ENCODE measurements around the gene RGS7.

- TF ChIP-seq CTCF (IDR thresholded peaks at IDR 0.05; ENCODE audit: poor library complexity) (no peak), EZH2phosphoT487 (IDR thresholded peaks at IDR 0.05; ENCODE audit: low read depth, severe bottlenecking, unreplicated experiment) (no peak), EZH2 (IDR thresholded peaks at IDR 0.05; ENCODE audit: borderline replicate concordance) (no peak)
Measured at GRCh38 chr1:240878631-240879030, 478.4 kb downstream of the RGS7 start.

All from hepatocyte (in vitro differentiated cells).